SK-N-SH treated with all-trans-retinoic acid at 6 μM for 48 hours (cell line): ENCODE results near the gene ATP6V0B.
A peak's percentile ranks its signal among the peaks of the same experiment; 100 is the strongest.

Experiments
- ATAC-seq: fragments of 200-7000 bp; cut with Tn5 transposase; 3 replicates; pipeline ENCODE4 v1.9.1; 2020; ENCODE audit warnings: mild to moderate bottlenecking, moderate library complexity
- ARNTL ChIP-seq: fragments of 450-650 bp; formaldehyde crosslinking; IDR thresholded peaks from 2 replicates; pipeline ENCODE4 v1.5.0; 2020; ENCODE audit warnings: low read depth, mild to moderate bottlenecking, moderate library complexity, borderline replicate concordance
- BACH2 ChIP-seq: fragments of 250-450 bp; sonication (Bioruptor Pico); IDR thresholded peaks from 2 replicates; pipeline ENCODE4 v1.9.0; 2021; ENCODE audit warnings: mild to moderate bottlenecking, borderline replicate concordance
- CSDC2 ChIP-seq: fragments of 250-450 bp; sonication (Bioruptor Pico); IDR thresholded peaks from 2 replicates; pipeline ENCODE4 v1.5.0; 2020; ENCODE audit warnings: mild to moderate bottlenecking, moderate library complexity
- ESRRG ChIP-seq: fragments of 250-450 bp; sonication (Bioruptor Pico); IDR thresholded peaks from 2 replicates; pipeline ENCODE4 v1.6.1; 2021; ENCODE audit warnings: mild to moderate bottlenecking
- ISL1 ChIP-seq: fragments of 250-450 bp; sonication (Bioruptor Pico); IDR thresholded peaks from 2 replicates; pipeline ENCODE4 v2.1.2; 2022; ENCODE audit warnings: mild to moderate bottlenecking, moderate library complexity
- OSR1 ChIP-seq: fragments of 250-450 bp; sonication (Bioruptor Pico); IDR thresholded peaks from 2 replicates; pipeline ENCODE4 v1.8.0; 2022; ENCODE audit warnings: moderate library complexity, mild to moderate bottlenecking, inconsistent platforms
- PPARA ChIP-seq: fragments of 250-450 bp; sonication (Bioruptor Pico); IDR thresholded peaks from 2 replicates; pipeline ENCODE4 v1.5.0; 2020; ENCODE audit warnings: mild to moderate bottlenecking, borderline replicate concordance
- RARB ChIP-seq: fragments of 250-450 bp; sonication (Bioruptor Pico); IDR thresholded peaks from 2 replicates; pipeline ENCODE4 v1.8.0; 2021; ENCODE audit warnings: mild to moderate bottlenecking, moderate library complexity
- SNAI2 ChIP-seq: fragments of 250-450 bp; sonication (Bioruptor Pico); IDR thresholded peaks from 2 replicates; pipeline ENCODE4 v1.5.0; 2020; ENCODE audit warnings: mild to moderate bottlenecking, moderate library complexity
- TCF4 ChIP-seq: fragments of 250-450 bp; sonication (Bioruptor Pico); IDR thresholded peaks from 2 replicates; pipeline ENCODE4 v1.8.0; 2021; ENCODE audit warnings: mild to moderate bottlenecking, moderate library complexity, borderline replicate concordance
- TOX ChIP-seq: fragments of 250-450 bp; sonication (Bioruptor Pico); IDR thresholded peaks from 2 replicates; pipeline ENCODE4 v1.8.0; 2021; ENCODE audit warnings: mild to moderate bottlenecking, moderate library complexity, borderline replicate concordance
- ZFP3 ChIP-seq: fragments of 250-450 bp; sonication (Bioruptor Pico); IDR thresholded peaks from 2 replicates; pipeline ENCODE4 v1.5.0; 2020; ENCODE audit warnings: mild to moderate bottlenecking, moderate library complexity
- ZFP30 ChIP-seq: fragments of 450-650 bp; formaldehyde crosslinking; IDR thresholded peaks from 2 replicates; pipeline ENCODE4 v1.5.0; 2022; ENCODE audit warnings: mild to moderate bottlenecking, moderate library complexity
- ZNF565 ChIP-seq: fragments of 450-650 bp; formaldehyde crosslinking; conservative IDR thresholded peaks from 2 replicates; pipeline ENCODE4 v1.5.0; 2020; ENCODE audit warnings: low read depth, mild to moderate bottlenecking, moderate library complexity
- ZNF70 ChIP-seq: fragments of 450-650 bp; formaldehyde crosslinking; IDR thresholded peaks from 2 replicates; pipeline ENCODE4 v1.5.0; 2020; ENCODE audit warnings: mild to moderate bottlenecking, moderate library complexity
- TF ChIP-seq, protein P1 (sequence below): fragments of 250-450 bp; sonication (Bioruptor Pico); IDR thresholded peaks from 2 replicates; pipeline ENCODE4 v1.5.1; 2020; ENCODE audit warnings: low read depth, mild to moderate bottlenecking, moderate library complexity
- TF ChIP-seq, protein P2 (sequence below): fragments of 250-450 bp; sonication (Bioruptor Pico); IDR thresholded peaks from 2 replicates; pipeline ENCODE4 v1.5.1; 2021; ENCODE audit warnings: mild to moderate bottlenecking, moderate library complexity
- TF ChIP-seq, protein P3 (sequence below): fragments of 250-450 bp; sonication (Bioruptor Pico); IDR thresholded peaks from 2 replicates; pipeline ENCODE4 v1.5.0; 2020; ENCODE audit warnings: mild to moderate bottlenecking, moderate library complexity
- TF ChIP-seq, protein P4 (sequence below): fragments of 250-450 bp; sonication (Bioruptor Pico); IDR thresholded peaks from 2 replicates; pipeline ENCODE4 v1.8.0; 2021; ENCODE audit warnings: low read depth, mild to moderate bottlenecking, moderate library complexity, borderline replicate concordance

The ATP6V0B gene

DNA sequence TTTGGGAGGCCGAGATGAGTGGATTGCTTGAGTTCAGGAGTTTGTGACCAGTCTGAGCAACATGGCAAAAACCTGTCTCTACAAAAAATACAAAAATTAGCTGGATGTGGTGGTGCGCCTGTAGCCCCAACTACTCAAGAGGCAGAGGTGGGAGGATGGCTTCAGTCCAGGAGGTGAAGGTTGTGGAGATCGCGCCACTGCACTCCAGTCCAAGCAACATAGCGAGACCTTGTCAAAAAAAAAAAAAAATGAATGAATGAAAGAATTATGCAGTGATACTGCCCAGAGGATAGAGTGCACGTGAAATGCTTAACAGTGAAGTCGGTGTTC, 5.4 kb upstream of the ATP6V0B start:
- no peak for TF ChIP-seq ZNF565 (CRISPR knock-in tag)
- TF ChIP-seq TOX (CRISPR knock-in tag) = no peak
- TF ChIP-seq, protein P1, sequence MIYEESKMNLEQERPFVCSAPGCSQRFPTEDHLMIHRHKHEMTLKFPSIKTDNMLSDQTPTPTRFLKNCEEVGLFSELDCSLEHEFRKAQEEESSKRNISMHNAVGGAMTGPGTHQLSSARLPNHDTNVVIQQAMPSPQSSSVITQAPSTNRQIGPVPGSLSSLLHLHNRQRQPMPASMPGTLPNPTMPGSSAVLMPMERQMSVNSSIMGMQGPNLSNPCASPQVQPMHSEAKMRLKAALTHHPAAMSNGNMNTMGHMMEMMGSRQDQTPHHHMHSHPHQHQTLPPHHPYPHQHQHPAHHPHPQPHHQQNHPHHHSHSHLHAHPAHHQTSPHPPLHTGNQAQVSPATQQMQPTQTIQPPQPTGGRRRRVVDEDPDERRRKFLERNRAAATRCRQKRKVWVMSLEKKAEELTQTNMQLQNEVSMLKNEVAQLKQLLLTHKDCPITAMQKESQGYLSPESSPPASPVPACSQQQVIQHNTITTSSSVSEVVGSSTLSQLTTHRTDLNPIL (CRISPR knock-in tag) = no peak
- no peak for TF ChIP-seq ARNTL
- TF ChIP-seq, protein P2, sequence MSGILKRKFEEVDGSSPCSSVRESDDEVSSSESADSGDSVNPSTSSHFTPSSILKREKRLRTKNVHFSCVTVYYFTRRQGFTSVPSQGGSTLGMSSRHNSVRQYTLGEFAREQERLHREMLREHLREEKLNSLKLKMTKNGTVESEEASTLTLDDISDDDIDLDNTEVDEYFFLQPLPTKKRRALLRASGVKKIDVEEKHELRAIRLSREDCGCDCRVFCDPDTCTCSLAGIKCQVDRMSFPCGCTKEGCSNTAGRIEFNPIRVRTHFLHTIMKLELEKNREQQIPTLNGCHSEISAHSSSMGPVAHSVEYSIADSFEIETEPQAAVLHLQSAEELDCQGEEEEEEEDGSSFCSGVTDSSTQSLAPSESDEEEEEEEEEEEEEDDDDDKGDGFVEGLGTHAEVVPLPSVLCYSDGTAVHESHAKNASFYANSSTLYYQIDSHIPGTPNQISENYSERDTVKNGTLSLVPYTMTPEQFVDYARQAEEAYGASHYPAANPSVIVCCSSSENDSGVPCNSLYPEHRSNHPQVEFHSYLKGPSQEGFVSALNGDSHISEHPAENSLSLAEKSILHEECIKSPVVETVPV (CRISPR knock-in tag) = no peak
- no peak for TF ChIP-seq PPARA
- no peak for TF ChIP-seq ZNF70 (CRISPR knock-in tag)
- TF ChIP-seq ISL1 (CRISPR knock-in tag) = no peak
- TF ChIP-seq, protein P3, sequence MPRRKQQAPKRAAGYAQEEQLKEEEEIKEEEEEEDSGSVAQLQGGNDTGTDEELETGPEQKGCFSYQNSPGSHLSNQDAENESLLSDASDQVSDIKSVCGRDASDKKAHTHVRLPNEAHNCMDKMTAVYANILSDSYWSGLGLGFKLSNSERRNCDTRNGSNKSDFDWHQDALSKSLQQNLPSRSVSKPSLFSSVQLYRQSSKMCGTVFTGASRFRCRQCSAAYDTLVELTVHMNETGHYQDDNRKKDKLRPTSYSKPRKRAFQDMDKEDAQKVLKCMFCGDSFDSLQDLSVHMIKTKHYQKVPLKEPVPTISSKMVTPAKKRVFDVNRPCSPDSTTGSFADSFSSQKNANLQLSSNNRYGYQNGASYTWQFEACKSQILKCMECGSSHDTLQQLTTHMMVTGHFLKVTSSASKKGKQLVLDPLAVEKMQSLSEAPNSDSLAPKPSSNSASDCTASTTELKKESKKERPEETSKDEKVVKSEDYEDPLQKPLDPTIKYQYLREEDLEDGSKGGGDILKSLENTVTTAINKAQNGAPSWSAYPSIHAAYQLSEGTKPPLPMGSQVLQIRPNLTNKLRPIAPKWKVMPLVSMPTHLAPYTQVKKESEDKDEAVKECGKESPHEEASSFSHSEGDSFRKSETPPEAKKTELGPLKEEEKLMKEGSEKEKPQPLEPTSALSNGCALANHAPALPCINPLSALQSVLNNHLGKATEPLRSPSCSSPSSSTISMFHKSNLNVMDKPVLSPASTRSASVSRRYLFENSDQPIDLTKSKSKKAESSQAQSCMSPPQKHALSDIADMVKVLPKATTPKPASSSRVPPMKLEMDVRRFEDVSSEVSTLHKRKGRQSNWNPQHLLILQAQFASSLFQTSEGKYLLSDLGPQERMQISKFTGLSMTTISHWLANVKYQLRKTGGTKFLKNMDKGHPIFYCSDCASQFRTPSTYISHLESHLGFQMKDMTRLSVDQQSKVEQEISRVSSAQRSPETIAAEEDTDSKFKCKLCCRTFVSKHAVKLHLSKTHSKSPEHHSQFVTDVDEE (CRISPR knock-in tag) = no peak
- ATAC-seq = no peak

DNA sequence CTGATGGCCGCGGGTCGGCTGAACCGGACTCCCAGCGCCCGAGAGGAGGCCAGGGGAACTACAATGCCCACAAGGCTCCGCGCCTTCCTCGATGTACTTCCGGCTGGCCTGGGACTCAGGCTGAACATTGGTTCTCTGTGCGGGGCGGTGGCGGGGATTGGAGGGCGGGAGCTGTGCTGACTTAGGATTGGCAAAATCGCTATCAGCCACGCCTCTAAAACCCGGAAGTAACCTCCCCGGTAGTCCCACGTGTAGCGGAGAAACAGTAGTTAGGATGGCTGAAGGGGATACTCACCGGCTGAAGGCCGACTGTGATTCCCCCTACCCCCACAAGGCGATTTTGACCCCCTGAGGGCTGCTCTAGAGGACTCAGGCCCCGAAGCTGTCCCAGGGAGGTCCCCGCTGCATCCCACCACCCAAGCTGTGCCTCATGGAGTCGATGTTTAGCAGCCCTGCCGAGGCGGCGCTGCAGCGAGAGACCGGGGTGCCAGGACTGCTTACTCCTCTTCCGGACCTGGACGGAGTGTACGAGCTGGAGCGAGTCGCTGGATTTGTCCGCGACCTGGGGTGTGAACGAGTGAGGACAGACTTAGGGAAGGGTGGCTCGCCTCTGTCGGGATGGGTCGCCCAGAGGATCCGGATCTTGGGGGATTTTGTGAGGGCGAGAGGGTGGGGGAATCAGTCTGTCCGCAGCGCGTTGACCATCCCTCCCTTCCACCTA, 4.9 kb upstream of the ATP6V0B start, which contains the start of gene DPH2:
Gene DPH2, plus strand, starts transcription at position 265 of the 721 bp plus-strand sequence. Its CDS starts 166 bp downstream, at position 431.
- TF ChIP-seq ESRRG (CRISPR knock-in tag) (no peak), CSDC2 (CRISPR knock-in tag) (no peak), ZFP3 (no peak), BACH2 (no peak), ZNF70 (CRISPR knock-in tag) (no peak)
- peak; percentile 95 for ATAC-seq

DNA sequence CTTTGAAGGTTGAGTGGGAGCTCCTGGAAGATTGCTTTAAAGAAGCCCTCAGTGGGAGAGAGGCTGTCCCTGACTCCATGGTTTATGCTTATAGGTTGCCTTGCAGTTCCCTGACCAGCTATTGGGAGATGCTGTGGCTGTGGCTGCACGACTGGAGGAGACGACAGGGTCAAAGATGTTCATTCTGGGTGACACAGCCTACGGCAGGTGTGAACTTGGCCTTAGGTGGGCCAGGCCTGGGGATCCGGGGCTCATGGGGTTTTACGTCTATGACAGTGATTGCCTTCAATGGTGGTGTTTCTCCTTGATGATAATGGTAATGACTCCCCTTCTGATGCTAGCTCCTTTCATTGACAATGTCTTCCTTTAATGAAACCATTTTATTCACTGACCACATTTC, 4.3 kb upstream of the ATP6V0B start:
- TF ChIP-seq PPARA (no peak), ZNF565 (CRISPR knock-in tag) (no peak), ISL1 (CRISPR knock-in tag) (no peak), SNAI2 (CRISPR knock-in tag) (no peak)
- ATAC-seq = no peak

DNA sequence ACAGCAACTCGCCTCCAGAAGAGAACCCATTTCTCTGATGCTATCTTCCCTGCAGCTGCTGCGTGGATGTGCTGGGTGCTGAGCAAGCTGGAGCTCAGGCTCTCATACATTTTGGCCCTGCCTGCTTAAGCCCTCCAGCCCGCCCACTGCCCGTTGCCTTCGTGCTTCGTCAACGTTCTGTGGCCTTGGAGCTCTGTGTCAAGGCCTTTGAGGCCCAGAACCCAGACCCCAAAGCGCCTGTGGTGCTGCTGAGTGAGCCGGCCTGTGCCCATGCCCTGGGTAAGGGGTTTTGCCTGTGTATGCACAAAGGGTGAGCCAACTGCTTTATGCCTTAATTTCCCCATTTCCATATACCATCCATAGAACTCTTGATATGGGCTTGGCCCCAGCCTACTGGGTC, 3.8 kb upstream of the ATP6V0B start:
- no peak for TF ChIP-seq ZNF70 (CRISPR knock-in tag)
- TF ChIP-seq, protein P2 (CRISPR knock-in tag) = no peak
- TF ChIP-seq, protein P3 (CRISPR knock-in tag) = no peak
- no peak for TF ChIP-seq SNAI2 (CRISPR knock-in tag)
- TF ChIP-seq TCF4 (CRISPR knock-in tag) = no peak
- no peak for TF ChIP-seq ESRRG (CRISPR knock-in tag)
- TF ChIP-seq ZFP3 = no peak
- TF ChIP-seq, protein P4, sequence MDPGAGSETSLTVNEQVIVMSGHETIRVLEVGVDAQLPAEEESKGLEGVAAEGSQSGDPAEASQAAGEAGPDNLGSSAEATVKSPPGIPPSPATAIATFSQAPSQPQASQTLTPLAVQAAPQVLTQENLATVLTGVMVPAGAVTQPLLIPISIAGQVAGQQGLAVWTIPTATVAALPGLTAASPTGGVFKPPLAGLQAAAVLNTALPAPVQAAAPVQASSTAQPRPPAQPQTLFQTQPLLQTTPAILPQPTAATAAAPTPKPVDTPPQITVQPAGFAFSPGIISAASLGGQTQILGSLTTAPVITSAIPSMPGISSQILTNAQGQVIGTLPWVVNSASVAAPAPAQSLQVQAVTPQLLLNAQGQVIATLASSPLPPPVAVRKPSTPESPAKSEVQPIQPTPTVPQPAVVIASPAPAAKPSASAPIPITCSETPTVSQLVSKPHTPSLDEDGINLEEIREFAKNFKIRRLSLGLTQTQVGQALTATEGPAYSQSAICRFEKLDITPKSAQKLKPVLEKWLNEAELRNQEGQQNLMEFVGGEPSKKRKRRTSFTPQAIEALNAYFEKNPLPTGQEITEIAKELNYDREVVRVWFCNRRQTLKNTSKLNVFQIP = no peak
- TF ChIP-seq RARB = no peak
- no peak for TF ChIP-seq BACH2
- no peak for TF ChIP-seq OSR1 (CRISPR knock-in tag)
- no peak for TF ChIP-seq ZFP30 (CRISPR knock-in tag)
- no peak for TF ChIP-seq TOX (CRISPR knock-in tag)
- no peak for TF ChIP-seq ZNF565 (CRISPR knock-in tag)
- ATAC-seq = no peak
